HEK293T (cell line): ENCODE data around the gene N4BP2L1.

ENCODE experiments used
- CTBP1 ChIP-seq: fragments of 450-650 bp; IDR thresholded peaks from 2 replicates; pipeline ENCODE4 v1.6.1; 2016; ENCODE audit warnings: borderline replicate concordance
- ELF4 ChIP-seq: fragments of 450-650 bp; IDR thresholded peaks from 2 replicates; pipeline ENCODE4 v1.6.1; 2017; ENCODE audit warnings: antibody characterized with exemption
- LEF1 ChIP-seq: fragments of 450-650 bp; IDR thresholded peaks from 2 replicates; pipeline ENCODE4 v1.6.1; 2017; ENCODE audit warnings: mild to moderate bottlenecking, borderline replicate concordance
- NFRKB ChIP-seq: fragments of 450-650 bp; IDR thresholded peaks from 2 replicates; pipeline ENCODE4 v1.6.1; 2016; ENCODE audit warnings: mild to moderate bottlenecking, moderate library complexity

DNA sequence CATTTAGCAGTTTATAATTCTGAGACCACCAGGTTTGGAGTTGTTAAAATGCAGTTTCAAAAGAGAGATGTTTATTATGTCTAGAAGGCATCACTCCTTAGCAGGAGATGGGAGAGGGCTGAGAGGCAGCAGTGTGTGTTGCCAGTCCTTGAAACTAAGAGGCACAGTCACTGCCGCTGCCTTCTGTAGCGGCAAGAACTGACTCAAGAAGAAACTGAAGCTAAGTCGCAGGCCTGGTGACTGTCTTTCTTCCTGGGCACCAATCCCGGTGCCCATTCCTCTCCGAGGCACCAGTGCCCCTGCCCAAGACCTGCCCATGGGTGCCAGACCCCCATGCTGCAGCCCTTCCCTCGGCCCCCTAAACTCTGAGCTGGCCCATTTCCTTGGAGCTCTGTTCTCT is 20.1 kb downstream of the N4BP2L1 start:
- no peak for TF ChIP-seq NFRKB
- TF ChIP-seq LEF1, result no peak
- no peak for TF ChIP-seq ELF4
- no peak for TF ChIP-seq CTBP1
